HG03066 (cell line): ENCODE results near the gene HOXC11.

Experiments
- ATAC-seq: cut with Tn5 transposase; IDR thresholded peaks from one replicate; pipeline ENCODE4 v1.9.1; 2021; ENCODE audit warnings: low read depth; ENCODE audit not compliant: unreplicated experiment

Gene HOXC11

GRCh38 chr12:53941750-53942149, 31.2 kb upstream of the HOXC11 start:
- no peak for ATAC-seq

- ATAC-seq: no peak
Observed at GRCh38 chr12:53942467-53942997, 30.4 kb upstream of the HOXC11 start.

- no peak for ATAC-seq
Observed at GRCh38 chr12:53944209-53944608, 28.7 kb upstream of the HOXC11 start.

DNA sequence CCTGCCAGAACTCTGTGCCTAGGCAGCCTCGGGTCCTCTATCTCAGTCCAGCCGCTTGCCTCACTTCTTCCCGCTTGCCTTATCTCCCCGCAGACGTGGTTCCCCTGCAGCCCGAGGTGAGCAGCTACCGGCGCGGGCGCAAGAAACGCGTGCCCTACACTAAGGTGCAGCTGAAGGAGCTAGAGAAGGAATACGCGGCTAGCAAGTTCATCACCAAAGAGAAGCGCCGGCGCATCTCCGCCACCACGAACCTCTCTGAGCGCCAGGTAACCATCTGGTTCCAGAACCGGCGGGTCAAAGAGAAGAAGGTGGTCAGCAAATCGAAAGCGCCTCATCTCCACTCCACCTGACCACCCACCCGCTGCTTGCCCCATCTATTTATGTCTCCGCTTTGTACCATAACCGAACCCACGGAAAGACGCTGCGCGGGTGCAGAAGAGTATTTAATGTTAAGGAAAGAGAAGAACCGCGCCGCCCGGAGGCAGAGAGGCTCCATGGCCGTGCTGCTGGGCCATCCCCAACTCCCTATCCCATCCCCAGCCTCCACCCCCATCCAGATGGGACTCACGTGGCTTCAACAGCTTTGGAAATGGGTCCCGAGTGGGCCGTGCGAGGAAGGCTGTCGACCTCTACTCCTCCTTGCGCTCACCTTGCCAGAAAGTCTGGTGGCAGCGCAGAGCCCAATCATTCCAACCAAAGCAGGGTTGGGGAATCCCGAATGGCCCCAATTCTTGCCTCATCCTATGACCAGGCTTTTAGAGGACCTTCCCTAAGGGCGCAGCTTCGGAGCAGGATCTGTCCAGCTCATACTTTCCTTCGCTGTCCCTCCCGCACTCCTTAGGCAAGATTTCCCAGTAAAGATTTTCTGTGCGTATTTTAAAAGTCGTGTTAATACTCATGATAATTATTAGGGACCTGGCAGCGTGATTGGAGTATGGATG, 27.7 kb upstream of the HOXC11 start:
- no peak for ATAC-seq

GRCh38 chr12:53947743-53948142, 25.2 kb upstream of the HOXC11 start:
- no peak for ATAC-seq

GRCh38 chr12:53948650-53949593, 24.0 kb upstream of the HOXC11 start:
- ATAC-seq: no peak

DNA sequence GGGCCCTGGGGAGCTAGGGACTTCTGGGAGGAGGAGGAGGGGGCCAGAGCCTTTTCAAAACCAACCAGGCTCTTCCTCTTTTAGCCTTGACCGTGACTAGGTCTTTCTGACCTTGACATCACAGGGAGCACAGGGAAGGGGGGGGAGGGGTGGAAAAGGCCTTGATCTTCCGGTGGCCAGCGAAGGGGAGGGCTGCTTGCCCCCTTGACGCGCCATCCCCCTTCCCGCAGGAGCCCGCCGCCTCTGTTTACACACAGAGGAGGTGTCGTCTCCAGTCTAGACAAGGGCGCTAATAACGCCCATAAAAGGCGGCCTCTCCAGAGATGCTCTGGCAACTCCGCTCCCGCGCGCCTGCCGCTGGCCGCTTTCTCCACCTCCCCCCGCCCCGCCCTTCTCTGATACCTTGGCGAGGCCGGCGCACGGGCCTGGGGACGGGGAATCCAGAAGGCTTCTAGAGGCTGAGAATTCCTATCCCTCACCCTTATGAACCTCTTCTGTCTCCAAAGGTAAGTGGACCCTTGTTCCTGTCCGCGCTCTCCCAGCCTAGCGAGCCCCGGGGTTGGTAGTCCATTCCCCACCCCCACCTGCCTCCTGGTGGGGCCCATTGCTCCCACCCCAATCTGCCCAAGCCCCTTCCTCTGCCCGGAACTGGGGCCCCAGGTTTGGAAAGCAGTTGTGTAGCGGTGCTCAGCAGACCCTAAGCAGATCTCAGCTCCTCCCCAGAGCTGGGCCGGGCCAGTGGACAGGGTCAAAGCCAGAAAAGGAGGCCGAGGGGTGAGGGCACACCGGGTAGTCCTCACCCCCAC, 23.1 kb upstream of the HOXC11 start:
- no peak for ATAC-seq

DNA sequence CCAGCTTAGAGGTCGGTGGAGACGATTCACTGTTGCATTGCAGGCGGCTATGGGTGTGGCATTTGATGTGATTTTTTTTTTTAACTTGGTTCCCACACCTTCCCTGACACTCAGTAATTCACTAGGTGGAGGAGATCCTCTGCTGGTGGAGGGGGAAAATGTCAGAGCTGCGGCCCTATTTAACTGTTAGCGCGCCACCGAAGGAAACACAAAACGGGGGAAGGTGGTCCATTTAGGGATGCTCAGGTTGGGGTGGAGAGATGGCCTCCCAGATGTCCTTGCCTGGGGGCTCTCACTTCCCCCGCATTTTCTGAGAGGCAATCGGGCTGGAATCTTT, 22.5 kb upstream of the HOXC11 start:
- ATAC-seq: no peak

DNA sequence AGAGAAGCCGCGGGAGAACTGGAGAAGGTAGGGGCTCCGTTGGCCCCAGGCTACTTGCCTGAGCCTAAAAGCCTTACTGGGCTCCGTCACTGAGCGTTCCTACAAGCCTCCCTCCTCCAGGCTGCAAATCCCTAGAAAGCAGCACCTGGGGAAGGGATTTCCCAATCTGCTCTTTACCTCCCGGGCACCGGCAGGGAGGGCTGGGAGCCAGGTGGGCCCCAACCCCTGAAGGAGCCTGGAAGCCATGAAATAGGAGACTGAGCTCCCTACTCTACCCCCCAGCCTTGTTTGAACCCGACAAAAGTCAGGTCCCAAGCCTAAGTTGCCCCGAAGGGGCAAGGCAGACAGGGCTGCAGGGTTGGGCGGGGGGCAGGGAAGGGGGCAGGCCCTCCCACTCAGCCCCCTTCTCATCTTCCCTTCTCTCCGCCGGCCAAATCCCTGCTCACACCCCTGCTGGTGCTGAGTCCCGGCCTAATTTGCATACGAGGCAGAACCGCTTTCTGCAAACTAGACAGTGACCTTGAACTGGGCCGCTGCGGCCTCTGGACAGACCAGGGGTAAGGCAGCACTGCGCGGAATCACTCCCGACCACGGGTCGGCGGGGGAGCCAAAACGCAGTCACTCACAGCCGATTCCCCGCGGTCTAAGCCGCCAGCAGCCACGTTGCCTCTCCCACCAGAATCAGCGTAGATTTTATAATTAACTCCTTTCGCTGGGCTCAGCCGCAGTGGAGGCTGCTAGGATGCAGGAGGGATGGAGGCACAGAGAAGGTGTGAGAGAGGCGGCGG, 21.9 kb upstream of the HOXC11 start:
- no peak for ATAC-seq

GRCh38 chr12:53951577-53952334, 21.2 kb upstream of the HOXC11 start:
- ATAC-seq: no peak

DNA sequence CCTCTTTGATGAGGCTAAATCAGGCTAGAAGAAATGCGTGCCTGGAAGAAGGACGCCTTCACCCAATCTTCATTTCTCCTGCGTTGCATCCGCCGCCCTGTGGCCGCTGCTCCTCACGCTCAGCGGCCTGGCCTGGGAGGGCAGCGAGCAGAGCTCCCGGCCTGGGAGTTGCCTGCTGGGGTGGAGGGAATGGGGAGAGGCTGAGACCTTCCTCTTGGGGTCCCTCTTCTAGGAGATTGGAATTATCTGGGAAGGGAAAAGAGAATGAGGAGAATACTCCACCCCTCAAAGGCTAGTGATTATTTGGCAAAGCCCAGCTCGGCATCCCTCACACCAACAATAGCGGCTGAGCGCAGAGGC, 20.6 kb upstream of the HOXC11 start:
- no peak for ATAC-seq

GRCh38 chr12:53952871-53953734, 19.8 kb upstream of the HOXC11 start:
- ATAC-seq: no peak

- ATAC-seq: no peak
Observed at GRCh38 chr12:53953831-53954693, 18.9 kb upstream of the HOXC11 start.

DNA sequence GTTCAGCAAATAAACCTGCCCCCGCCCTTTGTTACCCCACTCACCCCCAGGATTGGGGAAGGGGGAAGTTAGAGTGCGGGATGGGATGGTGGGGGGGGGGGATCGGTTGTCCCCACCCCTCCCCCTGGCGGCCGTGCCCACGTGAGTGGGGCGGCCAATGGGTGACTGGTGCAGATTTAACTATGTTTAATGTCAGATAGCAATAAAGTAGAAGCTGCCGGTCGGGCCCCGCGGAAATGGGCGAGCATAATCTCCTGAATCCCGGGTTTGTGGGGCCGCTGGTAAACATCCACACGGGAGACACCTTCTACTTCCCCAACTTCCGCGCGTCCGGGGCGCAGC, 18.3 kb upstream of the HOXC11 start, which contains the start of gene HOXC12:
TSS of gene HOXC12 (plus strand) at position 210 of the 342 bp plus-strand sequence. CDS start at position 237, 27 bp downstream.
- no peak for ATAC-seq

DNA sequence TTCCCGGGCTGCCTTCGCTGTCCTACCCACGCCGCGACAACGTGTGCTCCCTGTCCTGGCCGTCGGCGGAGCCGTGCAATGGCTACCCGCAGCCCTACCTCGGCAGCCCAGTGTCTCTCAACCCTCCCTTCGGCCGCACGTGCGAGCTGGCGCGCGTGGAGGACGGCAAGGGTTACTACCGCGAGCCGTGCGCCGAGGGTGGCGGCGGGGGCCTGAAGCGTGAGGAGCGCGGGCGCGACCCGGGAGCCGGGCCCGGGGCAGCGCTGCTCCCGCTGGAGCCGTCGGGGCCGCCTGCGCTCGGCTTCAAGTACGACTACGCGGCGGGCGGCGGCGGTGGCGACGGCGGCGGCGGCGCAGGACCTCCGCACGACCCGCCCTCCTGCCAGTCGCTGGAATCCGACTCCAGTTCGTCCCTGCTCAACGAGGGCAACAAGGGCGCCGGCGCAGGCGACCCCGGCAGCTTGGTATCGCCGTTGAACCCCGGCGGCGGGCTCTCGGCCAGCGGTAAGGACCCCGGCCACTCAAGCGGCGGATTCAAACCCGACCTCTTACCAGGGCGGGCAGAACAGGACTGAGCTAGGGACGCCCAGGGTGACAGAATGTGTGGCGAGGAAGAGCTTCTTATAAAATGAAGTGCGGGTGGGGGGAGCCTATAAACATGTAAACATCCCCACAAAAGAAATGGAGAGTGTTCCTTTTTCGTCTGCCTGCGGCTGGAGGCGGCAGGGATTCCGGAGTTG, 17.7 kb upstream of the HOXC11 start:
- ATAC-seq: no peak

- ATAC-seq: no peak
Observed at GRCh38 chr12:53955776-53956250, 17.1 kb upstream of the HOXC11 start.
